Activated CD4-positive, alpha-beta T cell treated with anti-CD3 and anti-CD28 coated beads for 36 hours (primary cell): Measurements from ENCODE around the gene FIBIN. TPM values are rescaled to one million over a fixed set of nuclear protein-coding genes. Genes with fewer than 3 reads are reported as not detected.

Experiments
- ATAC-seq: fragments of 200-7000 bp; cut with Tn5 transposase; one replicate; pipeline ENCODE4 v1.10.0; 2021; ENCODE audit warnings: mild to moderate bottlenecking, moderate library complexity
- CTCF ChIA-PET: fragments of 350-600 bp; sonication (Branson Sonifier 250); formaldehyde crosslinking; loops from one replicate; lab custom pipeline; 2021; ENCODE audit warnings: antibody characterized with exemption; lab: Charles Lee
- POLR2A ChIA-PET: fragments of 350-600 bp; sonication (Branson Sonifier 250); formaldehyde crosslinking; loops from one replicate; lab custom pipeline; 2021; ENCODE audit warnings: antibody characterized with exemption, inconsistent platforms; lab: Charles Lee
- DNase-seq: peaks from one replicate; pipeline ENCODE4 v3.0.0-alpha.2; 2020
- H3K27ac Mint-ChIP-seq: one replicate; pipeline ENCODE4 v1.8.0; 2021; ENCODE audit warnings: mixed read lengths
- H3K27me3 Mint-ChIP-seq: one replicate; pipeline ENCODE4 v1.8.0; 2021; ENCODE audit warnings: mixed read lengths
- H3K36me3 Mint-ChIP-seq: one replicate; pipeline ENCODE4 v1.8.0; 2021; ENCODE audit warnings: low read depth, mixed read lengths
- H3K4me1 Mint-ChIP-seq: one replicate; pipeline ENCODE4 v1.8.0; 2021; ENCODE audit warnings: mixed read lengths
- H3K4me3 Mint-ChIP-seq: one replicate; pipeline ENCODE4 v1.8.0; 2021; ENCODE audit warnings: mild to moderate bottlenecking, moderate library complexity, mixed read lengths
- H3K9me3 Mint-ChIP-seq: one replicate; pipeline ENCODE4 v1.8.0; 2021; ENCODE audit warnings: low read depth, mixed read lengths
- intact Hi-C, 2 experiments: fragments of 100-400 bp; cut with DNase I in 1 of 2; cut with micrococcal nuclease in 1 of 2; formaldehyde crosslinking; loops; one replicate each; pipeline versions ENCODE4 v1.14.2 to v1.15.1; 2022 to 2024; cut with DNase I, micrococcal nuclease
- total RNA-seq, 2 experiments: library from RNA; stranded (reverse); gene quantifications; one replicate each; pipeline ENCODE4 v1.2.3, GENCODE V29; 2021

Gene FIBIN
- total RNA-seq, 2 experiments from 2014 or later: not detected

DNA sequence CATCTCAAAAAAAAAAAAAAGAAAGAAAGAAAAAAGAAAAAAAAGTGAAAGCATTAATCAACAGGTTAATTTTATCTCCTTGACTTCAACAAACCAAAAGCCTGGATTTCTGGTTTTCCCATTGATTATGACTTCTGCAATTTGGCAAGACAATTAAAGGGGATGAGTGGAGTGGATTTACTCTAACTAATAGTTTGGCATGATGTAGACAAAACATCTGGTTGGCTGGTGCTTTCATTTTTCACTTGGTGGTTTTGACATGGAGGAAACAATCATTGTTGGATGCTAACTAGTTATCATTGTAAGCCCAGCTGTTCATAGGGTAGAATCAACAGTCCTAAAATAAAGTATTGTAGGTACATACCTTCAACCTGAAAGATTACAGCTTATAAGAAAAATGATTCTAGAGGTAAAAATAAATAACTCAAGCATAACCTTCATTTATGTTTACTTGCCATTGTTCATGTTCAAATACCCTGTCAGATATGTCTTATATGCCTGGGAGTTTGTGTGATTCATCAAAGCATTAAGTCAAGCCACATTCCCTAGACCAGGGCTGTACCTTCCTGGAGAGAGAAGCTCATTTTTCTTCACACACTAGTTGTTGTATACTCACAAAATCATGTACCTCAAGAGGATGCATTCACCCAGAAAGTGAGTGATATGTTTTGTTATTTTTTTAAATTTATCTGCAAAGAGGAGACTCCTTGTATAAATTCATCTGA lies 15.1 kb downstream of the FIBIN start:
- H3K27ac Mint-ChIP-seq: no peak overlapping the region
- no peak overlapping the region for H3K4me3 Mint-ChIP-seq
- H3K4me1 Mint-ChIP-seq: no peaks in the 10 kb centered on the region
- ATAC-seq (no peak), DNase-seq (no peak)
- POLR2A ChIA-PET: interaction anchor here (0.7 kb wide), 1 partner anchor 856 kb away, joined by 3 read pairs; no protein-coding TSS in a partner anchor
- H3K9me3 Mint-ChIP-seq: no peaks in the 10 kb centered on the region
- CTCF ChIA-PET: no interaction called here
- H3K27me3 Mint-ChIP-seq: no peaks in the 10 kb centered on the region
- intact Hi-C loops: no loop called here
- H3K36me3 Mint-ChIP-seq: no peaks in the 10 kb centered on the region

DNA sequence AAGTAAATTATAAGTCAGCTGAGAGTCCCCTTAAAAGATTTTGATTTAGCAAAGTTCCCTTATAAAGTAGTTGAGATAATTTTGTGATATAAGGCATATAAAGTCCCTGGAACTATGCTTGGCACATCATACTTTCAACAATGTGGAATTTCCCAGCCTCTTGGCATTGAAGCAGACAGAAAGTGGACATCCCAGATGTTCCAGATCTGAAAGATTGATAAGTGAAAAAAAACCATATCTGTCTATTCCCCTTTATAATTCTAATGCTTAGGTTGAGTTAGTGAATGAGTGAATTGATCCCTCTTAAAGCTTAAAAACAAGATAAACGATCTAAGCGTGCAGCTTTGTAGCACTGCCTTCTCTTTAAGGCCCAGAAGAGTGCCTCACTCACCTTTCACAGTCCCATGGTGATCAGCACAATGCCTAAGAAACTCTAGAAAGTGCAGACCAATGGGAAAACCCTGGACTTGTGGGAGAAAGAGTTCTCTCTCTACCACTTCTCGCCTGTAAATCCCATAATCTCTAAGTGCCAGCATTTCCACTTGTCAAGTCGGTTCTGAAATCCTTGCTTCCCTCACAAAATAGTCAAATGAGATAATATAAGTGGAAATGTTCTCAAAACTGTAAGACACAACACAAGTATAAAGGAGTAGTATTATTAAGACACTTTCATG lies 17.8 kb downstream of the FIBIN start:
- no peak for DNase-seq
- H3K27ac Mint-ChIP-seq: no peak overlapping the region
- CTCF ChIA-PET: no interaction called here
- POLR2A ChIA-PET: no interaction called here
- H3K9me3 Mint-ChIP-seq: no peaks in the 10 kb centered on the region
- no peak overlapping the region for H3K4me3 Mint-ChIP-seq
- H3K4me1 Mint-ChIP-seq: no peaks in the 10 kb centered on the region
- no peak for ATAC-seq
- no peaks in the 10 kb centered on the region for H3K27me3 Mint-ChIP-seq
- no peaks in the 10 kb centered on the region for H3K36me3 Mint-ChIP-seq
- intact Hi-C loops: no loop called here

DNA sequence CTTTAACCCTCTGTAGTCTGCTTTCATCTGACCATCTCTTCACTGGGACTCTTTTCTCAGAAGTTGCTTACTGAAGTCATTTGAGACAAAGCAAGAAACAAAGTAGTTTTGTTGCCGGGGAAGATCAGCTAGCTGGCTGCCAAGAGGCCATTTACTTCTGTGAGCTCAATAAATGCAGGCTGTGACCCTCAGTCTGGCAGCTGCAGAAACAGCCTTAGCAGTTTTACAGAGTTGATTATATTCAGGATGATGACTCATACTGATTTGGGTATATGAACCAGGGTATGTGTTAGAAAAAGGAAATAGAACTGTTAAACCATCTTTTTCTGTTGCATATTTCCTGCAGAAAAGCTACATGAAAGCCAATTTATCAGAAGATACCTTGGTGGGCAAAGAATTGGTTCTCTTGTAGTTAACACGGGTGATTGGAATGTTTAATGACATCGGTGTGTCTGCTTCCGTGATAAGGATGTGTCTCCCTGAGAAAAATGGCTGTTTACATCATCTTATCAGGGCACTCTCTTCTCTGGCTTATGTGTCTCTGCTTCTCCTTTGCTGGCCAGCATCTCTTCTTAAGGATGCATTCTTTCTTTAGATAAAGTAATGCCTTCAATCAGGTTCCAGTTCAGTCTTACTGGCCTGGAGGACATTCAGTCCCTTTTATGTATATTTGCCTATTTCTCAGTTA lies 18.5 kb downstream of the FIBIN start:
- CTCF ChIA-PET: no interaction called here
- H3K27ac Mint-ChIP-seq: no peak overlapping the region
- no peaks in the 10 kb centered on the region for H3K9me3 Mint-ChIP-seq
- DNase-seq: no peak
- no peaks in the 10 kb centered on the region for H3K27me3 Mint-ChIP-seq
- no peak overlapping the region for H3K4me3 Mint-ChIP-seq
- H3K4me1 Mint-ChIP-seq: no peaks in the 10 kb centered on the region
- no peak for ATAC-seq
- POLR2A ChIA-PET: no interaction called here
- H3K36me3 Mint-ChIP-seq: no peaks in the 10 kb centered on the region
- intact Hi-C loops: no loop called here

DNA sequence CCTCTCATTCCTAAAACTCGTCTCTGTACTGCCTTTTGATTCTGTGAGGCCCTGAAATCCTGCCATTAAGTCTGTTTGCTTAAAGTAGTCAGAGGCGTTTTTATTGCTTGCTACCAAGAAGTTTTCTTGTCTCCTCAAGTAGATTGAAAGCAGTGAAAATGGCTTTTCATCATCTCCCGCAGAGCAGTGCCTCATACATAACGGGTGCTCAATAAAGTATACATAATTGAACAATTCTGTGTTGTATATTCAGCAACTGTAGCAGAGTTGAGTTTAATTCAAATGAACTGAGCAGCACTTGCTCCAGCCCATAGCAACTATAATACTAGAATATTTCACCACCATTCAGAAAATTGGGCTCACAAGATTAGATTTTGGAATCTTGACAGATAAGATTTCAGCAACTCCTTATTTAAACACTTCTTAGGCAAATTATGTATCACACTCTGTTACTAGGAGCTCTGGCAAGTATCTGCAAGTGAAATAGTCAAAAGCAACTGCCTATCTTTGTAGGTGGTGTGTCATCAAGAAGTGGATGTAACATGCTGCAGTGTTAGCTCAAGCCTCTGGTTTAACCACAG lies 20.0 kb downstream of the FIBIN start:
- no peaks in the 10 kb centered on the region for H3K4me1 Mint-ChIP-seq
- no peak overlapping the region for H3K27ac Mint-ChIP-seq
- no peaks in the 10 kb centered on the region for H3K27me3 Mint-ChIP-seq
- no peaks in the 10 kb centered on the region for H3K36me3 Mint-ChIP-seq
- DNase-seq (no peak), ATAC-seq (no peak)
- intact Hi-C loops: no loop called here
- no peaks in the 10 kb centered on the region for H3K9me3 Mint-ChIP-seq
- ChIA-PET POLR2A (no interaction called here), CTCF (no interaction called here)
- H3K4me3 Mint-ChIP-seq: no peak overlapping the region

DNA sequence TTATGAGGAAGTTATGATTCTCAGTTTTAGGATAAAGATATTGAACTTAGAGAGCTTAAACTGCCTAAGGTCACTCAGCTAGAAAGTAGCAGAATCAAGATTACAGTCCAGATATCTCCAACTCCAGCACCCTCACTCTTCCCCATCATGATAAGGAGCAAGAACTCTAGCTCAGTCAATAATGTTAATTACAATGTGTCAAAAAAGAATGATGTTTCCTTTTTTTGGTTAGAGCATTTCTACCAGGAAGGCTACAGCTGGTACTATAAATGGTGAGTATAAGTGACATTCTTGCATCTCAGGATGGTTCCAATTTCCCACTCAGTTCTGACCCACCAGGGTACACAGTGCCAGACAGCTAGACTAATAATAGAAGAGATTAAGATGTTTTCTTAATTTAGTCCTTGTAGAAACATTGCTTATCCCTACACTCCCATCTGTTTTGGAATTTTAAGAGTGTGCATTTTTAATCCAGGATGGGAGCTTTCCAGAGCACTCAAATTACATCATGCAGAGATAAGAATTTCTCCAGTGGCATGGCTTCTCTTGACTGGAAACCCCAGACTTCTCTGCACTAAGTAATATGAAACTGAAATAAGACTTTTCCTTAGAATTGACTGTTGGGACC lies 25.1 kb downstream of the FIBIN start:
- intact Hi-C loops: no loop called here
- DNase-seq (no peak), ATAC-seq (no peak)
- Mint-ChIP-seq H3K9me3 (no peaks in the 10 kb centered on the region), H3K4me3 (no peak overlapping the region), H3K27me3 (no peaks in the 10 kb centered on the region), H3K36me3 (no peaks in the 10 kb centered on the region), H3K4me1 (no peaks in the 10 kb centered on the region), H3K27ac (no peak overlapping the region)
- POLR2A ChIA-PET: no interaction called here
- CTCF ChIA-PET: no interaction called here

DNA sequence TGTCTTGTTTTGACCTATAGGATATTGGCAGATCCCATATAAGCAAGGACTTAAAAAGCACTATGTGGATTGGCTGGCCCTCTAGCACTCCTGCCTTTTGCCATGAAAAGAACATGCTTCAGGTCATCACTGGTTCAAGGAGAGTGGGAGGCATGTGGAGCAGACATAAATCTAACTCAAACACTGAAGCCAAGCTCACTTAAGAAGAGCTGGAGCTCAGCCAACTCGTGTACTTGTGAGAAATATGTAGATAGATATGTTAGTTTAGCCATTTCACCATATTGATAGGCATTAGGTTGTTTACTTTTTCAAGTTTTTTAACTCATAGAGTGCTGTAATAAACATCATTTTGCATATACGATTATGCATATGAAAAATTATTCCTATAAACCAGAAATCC lies 26.8 kb downstream of the FIBIN start:
- ChIA-PET POLR2A (no interaction called here), CTCF (no interaction called here)
- Mint-ChIP-seq H3K27me3 (no peaks in the 10 kb centered on the region), H3K4me1 (no peaks in the 10 kb centered on the region), H3K27ac (no peak overlapping the region), H3K9me3 (no peaks in the 10 kb centered on the region), H3K4me3 (no peak overlapping the region), H3K36me3 (no peaks in the 10 kb centered on the region)
- DNase-seq: no peak
- intact Hi-C loops: no loop called here
- ATAC-seq: no peak

DNA sequence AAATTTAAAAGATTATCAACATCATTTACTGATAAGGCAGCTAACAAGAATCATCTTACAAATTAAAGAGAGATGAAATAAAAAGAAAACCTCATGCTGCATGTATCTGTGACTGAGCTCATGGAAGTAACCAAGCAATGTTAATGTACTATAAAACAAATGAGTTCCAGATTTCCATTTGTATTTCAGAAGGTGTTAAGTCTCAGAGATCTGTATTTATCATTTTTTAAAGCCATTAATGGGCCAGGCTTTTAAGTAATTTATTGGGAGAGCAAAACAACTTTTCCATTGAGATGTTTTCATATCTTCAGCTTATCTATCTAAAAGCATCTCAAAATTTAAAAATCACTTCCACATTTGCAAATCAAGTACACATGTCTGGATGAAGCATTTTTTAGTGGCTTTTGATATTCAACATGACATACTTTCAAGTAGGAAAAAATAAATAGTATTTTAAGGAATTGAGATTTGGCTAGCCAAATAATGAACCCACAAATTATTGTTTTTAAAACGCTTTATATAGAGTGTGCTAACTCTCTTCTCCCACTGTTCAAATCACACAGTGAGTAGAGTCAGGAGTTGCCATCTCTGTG lies 28.8 kb downstream of the FIBIN start:
- intact Hi-C loops: no loop called here
- DNase-seq (no peak), ATAC-seq (no peak)
- no peak overlapping the region for H3K4me3 Mint-ChIP-seq
- H3K36me3 Mint-ChIP-seq: no peaks in the 10 kb centered on the region
- H3K9me3 Mint-ChIP-seq: no peaks in the 10 kb centered on the region
- CTCF ChIA-PET: no interaction called here
- no peaks in the 10 kb centered on the region for H3K4me1 Mint-ChIP-seq
- POLR2A ChIA-PET: no interaction called here
- no peak overlapping the region for H3K27ac Mint-ChIP-seq
- H3K27me3 Mint-ChIP-seq: no peaks in the 10 kb centered on the region

DNA sequence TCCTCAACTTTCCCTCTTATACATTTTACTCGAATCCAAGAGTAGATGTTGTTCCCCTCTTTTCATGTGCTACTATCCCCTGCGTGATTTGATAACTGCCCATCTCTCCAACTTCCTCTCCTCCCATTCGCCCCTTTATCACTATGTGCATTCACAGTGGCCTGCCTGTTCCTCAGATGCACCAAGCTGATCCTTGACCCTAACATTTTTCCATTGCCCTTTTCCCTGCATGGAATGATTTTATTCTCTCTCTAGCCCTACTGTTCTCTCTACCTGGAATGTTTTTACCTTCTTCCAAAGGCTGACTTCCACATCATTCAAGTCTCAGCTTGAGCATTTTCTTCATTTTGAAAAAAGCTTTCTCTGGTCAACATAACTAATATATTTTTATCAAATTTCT lies 31.0 kb downstream of the FIBIN start:
- Mint-ChIP-seq H3K9me3 (no peaks in the 10 kb centered on the region), H3K36me3 (no peaks in the 10 kb centered on the region), H3K4me1 (no peaks in the 10 kb centered on the region), H3K27me3 (no peaks in the 10 kb centered on the region), H3K4me3 (no peak overlapping the region), H3K27ac (no peak overlapping the region)
- intact Hi-C loops: no loop called here
- ATAC-seq (no peak), DNase-seq (no peak)
- CTCF ChIA-PET: no interaction called here
- POLR2A ChIA-PET: no interaction called here

DNA sequence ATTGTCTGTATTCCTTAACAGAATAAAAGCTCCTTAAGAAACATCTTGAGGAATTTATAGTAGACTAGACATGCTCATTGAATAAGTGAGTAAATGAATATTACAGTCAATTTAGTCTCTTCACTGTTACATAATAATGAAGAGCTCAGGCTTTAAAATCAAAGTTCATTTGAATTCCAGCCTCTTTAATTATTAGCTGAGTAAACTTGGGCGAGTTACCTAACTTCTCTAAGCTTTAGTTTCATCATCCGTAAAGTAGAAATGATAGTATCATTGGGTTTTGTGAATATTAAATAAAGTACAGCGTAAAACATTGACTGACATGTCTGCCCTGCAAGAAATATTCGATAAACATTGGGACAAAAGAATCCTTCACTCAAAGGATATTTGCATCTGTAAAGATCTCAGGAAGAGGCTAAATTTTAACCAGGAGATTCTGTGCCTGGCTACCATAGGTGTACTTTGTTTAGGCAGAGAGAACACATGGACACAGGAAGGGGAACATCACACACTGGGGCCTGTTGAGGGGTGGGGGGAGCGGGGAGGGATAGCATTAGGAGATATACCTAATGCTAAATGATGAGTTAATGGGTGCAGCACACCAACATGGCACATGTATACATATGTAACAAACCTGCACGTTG lies 31.5 kb downstream of the FIBIN start:
- ATAC-seq: no peak
- no peak overlapping the region for H3K4me3 Mint-ChIP-seq
- no peaks in the 10 kb centered on the region for H3K4me1 Mint-ChIP-seq
- no peaks in the 10 kb centered on the region for H3K27me3 Mint-ChIP-seq
- H3K27ac Mint-ChIP-seq: no peak overlapping the region
- no peaks in the 10 kb centered on the region for H3K9me3 Mint-ChIP-seq
- DNase-seq: no peak
- ChIA-PET POLR2A (no interaction called here), CTCF (no interaction called here)
- intact Hi-C loops: no loop called here
- no peaks in the 10 kb centered on the region for H3K36me3 Mint-ChIP-seq

DNA sequence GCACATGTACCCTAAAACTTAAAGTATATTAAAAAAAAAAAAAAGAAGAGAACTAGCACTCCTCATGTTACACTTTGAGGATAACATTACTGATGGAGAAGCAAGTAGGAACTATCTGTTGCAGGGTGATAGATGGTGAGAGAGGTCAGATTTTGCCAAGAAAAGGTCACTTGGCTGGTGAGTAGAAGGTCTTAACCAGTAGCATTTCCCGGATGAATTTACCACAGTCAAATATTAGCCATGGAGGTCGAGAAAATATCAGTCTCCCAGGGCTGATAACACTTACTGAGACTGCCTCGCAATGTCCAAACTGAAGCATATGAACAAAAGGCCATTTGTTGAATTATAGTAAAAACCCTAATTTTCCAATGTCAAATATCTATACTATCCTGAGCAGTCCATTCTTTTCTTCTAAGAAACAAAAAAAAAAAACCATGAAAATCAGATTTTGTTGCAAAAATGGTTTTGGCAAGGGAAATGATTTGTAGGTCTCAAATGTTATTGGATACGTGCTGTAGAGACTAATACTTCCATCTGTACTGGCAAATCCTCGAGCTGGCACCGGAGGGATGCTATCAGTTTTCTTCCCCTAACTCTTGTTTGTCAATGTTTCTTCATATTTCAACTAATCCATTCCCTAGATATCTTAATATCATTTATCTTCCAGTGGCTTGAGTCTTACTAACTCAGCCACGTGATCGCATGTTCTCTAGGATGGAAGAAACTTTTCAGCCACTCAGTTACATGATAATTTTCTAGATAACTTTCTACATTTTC lies 32.2 kb downstream of the FIBIN start:
- Mint-ChIP-seq H3K4me3 (no peak overlapping the region), H3K9me3 (no peaks in the 10 kb centered on the region), H3K27me3 (no peaks in the 10 kb centered on the region), H3K4me1 (no peaks in the 10 kb centered on the region), H3K36me3 (no peaks in the 10 kb centered on the region), H3K27ac (no peak overlapping the region)
- ChIA-PET POLR2A (no interaction called here), CTCF (no interaction called here)
- ATAC-seq (no peak), DNase-seq (no peak)
- intact Hi-C loops: no loop called here
